ENCODE measurements around the gene PLEKHM2. TPM values are rescaled to one million over a fixed set of nuclear protein-coding genes. Genes with fewer than 3 reads are reported as not detected.

Gene PLEKHM2
- total RNA-seq, 4 donors from 2014 or later = 34.6 to 57.9 (median 42.4) TPM

GRCh38 chr1:15724949-15725880 lies 41.1 kb downstream of the PLEKHM2 start:
- Histone ChIP-seq H3K4me1 (no peaks in the 10 kb centered on the region), H3K27ac (no peak overlapping the region), H3K4me3 (no peak overlapping the region), H3K9me3 (no peaks in the 10 kb centered on the region), H3K36me3 (peaks cover 49 to 100% (median 61%) of the 10 kb centered on the region in 3 donors), H3K27me3 (no peaks in the 10 kb centered on the region)
- no peak for TF ChIP-seq CTCF (IDR thresholded peaks at IDR 0.05)
- TF ChIP-seq POLR2A (IDR thresholded peaks at IDR 0.05) = no peak
- no peak for DNase-seq
- 74% methylated on average over 4 of the region's 26 CpGs; no CpG with 5 or more reads in 1 of the 2 donors for WGBS, 2 donors
- intact Hi-C loops (cut with DNase I) = no loop called here

- Histone ChIP-seq H3K27ac (no peak overlapping the region), H3K4me1 (no peaks in the 10 kb centered on the region), H3K27me3 (no peaks in the 10 kb centered on the region), H3K9me3 (no peaks in the 10 kb centered on the region), H3K4me3 (no peak overlapping the region), H3K36me3 (peaks cover 59 to 100% (median 67%) of the 10 kb centered on the region in 3 donors)
- no peak for DNase-seq
- intact Hi-C loops (cut with DNase I) = no loop called here
- WGBS, 2 donors = 100% methylated on average over 2 of the region's 9 CpGs; no CpG with 5 or more reads in 1 of the 2 donors
- no peak for TF ChIP-seq CTCF (IDR thresholded peaks at IDR 0.05)
- no peak for TF ChIP-seq POLR2A (IDR thresholded peaks at IDR 0.05)
Observed at GRCh38 chr1:15726508-15726907, 42.4 kb downstream of the PLEKHM2 start.

GRCh38 chr1:15727021-15727420 lies 42.9 kb downstream of the PLEKHM2 start:
- TF ChIP-seq POLR2A (IDR thresholded peaks at IDR 0.05) (no peak), CTCF (IDR thresholded peaks at IDR 0.05) (no peak)
- DNase-seq = no peak
- intact Hi-C loops (cut with DNase I) = no loop called here
- H3K9me3 ChIP-seq = no peaks in the 10 kb centered on the region
- H3K27ac ChIP-seq = no peak overlapping the region
- 93% methylated on average over 3 of the region's 21 CpGs; no CpG with 5 or more reads in 1 of the 2 donors for WGBS, 2 donors
- H3K4me1 ChIP-seq = no peaks in the 10 kb centered on the region
- H3K27me3 ChIP-seq = no peaks in the 10 kb centered on the region
- H3K4me3 ChIP-seq = no peak overlapping the region
- H3K36me3 ChIP-seq = peaks cover 59 to 100% (median 72%) of the 10 kb centered on the region in 3 donors

GRCh38 chr1:15727424-15727823 lies 43.3 kb downstream of the PLEKHM2 start:
- 77% methylated on average over 5 of the region's 13 CpGs; no CpG with 5 or more reads in 1 of the 2 donors for WGBS, 2 donors
- TF ChIP-seq POLR2A (IDR thresholded peaks at IDR 0.05) = no peak
- no peaks in the 10 kb centered on the region for H3K9me3 ChIP-seq
- no peak overlapping the region for H3K4me3 ChIP-seq
- no peak for DNase-seq
- H3K4me1 ChIP-seq = peaks cover 0 to 3% (median under 1%) of the 10 kb centered on the region in 3 donors
- peaks cover 59 to 100% (median 76%) of the 10 kb centered on the region in 3 donors for H3K36me3 ChIP-seq
- intact Hi-C loops (cut with DNase I) = no loop called here
- no peak overlapping the region for H3K27ac ChIP-seq
- no peaks in the 10 kb centered on the region for H3K27me3 ChIP-seq

GRCh38 chr1:15727866-15728534 lies 43.9 kb downstream of the PLEKHM2 start:
- intact Hi-C loops (cut with DNase I) = no loop called here

More at GRCh38 chr1:15727866-15728534, 43.9 kb downstream of the PLEKHM2 start:
- WGBS, 2 donors = 88 to 89% methylated on average over 3 of the region's 23 CpGs
- Histone ChIP-seq H3K27me3 (no peaks in the 10 kb centered on the region), H3K4me1 (peaks cover 0 to 9% (median 5%) of the 10 kb centered on the region in 3 donors), H3K9me3 (no peaks in the 10 kb centered on the region), H3K36me3 (peaks cover 54 to 100% (median 81%) of the 10 kb centered on the region in 3 donors), H3K27ac (no peak overlapping the region), H3K4me3 (no peak overlapping the region)
- no peak for DNase-seq
- no peak for TF ChIP-seq POLR2A (IDR thresholded peaks at IDR 0.05)
- TF ChIP-seq CTCF (IDR thresholded peaks at IDR 0.05) = no peak
